ENCODE measurements around the gene ARMC10.
"Not testable (repeated sequence)": the region's sequence is repeated elsewhere in the genome, so short reads cannot be mapped to it uniquely, and the experiment has no call there.

Gene ARMC10

GRCh38 chr7:103074519-103075336, at the start of gene ARMC10, which contains the start of gene FBXL13:
TSS of gene ARMC10 (plus strand) at chr7:103075140. CDS start at chr7:103075273, 133 bp downstream.
TSS of gene FBXL13 (minus strand) at chr7:103074796.
- DNase-seq (ENCODE audit: low read depth), result peak; percentile 88

DNA sequence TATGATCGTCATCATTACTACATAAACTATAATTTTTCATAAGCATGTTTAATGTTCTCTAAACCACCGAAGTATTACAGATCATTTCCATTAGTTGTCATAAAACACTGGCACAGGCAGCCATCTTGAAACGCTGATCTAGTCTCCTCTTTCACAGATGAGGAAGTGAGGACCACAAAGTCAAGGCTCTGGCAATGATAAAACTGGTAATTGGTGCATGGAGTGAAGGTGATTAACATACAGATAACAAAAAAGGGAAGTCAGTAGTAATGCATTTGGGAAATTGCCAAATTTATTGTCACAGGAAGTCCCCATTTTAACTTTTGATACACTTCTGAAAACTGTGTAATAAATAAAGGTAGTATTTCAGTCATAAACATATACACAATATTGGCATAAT, 49.6 kb upstream of the ARMC10 start:
- no peak for DNase-seq (ENCODE audit: low read depth)

DNA sequence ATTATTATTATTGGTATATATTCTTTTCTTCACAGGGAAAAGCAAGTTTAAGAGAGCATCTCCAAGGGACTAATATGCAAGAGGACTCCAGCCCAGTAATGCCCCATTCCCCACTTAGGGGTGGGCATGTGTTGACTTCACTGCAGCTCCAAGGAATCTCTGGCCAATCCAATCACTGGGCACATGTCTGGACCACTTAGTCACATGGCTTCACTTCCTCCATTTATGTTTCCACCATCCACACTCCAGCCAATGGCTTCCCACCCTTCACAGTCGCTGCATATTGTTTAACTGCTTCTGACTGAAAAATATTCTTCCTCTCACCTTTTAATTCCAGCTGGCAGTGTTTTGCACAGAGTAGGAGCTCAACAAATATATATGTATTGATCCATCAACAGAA, 43.9 kb upstream of the ARMC10 start:
- DNase-seq (ENCODE audit: low read depth), result no peak

DNA sequence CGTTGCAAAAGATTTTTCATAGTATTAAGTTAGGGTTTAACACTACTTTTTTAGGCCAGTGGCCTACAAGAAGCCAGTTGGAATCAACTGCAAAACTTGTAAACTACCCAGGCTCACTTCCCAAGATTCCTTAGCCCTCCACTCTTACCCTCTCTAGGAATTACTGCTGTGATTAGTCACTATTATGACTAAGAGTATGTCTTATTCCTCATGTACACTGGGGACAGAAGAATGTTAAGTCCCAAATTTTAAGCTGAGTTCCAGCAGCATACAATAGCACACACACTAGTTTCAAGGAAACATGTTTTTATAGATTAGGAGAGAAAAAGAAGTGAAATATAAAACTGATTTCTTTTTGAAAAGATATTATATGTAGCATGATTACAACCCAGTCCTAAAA, 43.2 kb upstream of the ARMC10 start:
- no peak for DNase-seq (ENCODE audit: low read depth)

DNA sequence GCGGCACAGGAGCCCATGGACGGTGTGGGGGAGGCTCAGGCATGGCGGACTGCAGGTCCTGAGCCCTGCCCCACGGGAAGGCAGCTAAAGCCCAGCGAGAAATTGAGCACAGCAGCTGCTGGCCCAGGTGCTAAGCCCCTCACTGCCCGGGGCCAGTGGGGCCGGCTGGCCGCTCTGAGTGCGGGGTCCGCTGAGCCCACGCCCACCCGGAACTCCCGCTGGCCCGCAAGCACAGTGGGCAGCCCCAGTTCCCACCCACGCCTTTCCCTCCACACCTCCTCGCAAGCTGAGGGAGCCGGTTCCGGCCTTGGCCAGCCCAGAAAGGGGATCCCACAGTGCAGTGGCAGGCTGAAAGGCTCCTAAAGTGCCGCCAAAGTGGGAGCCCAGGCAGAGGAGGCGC, 40.6 kb upstream of the ARMC10 start:
- DNase-seq (ENCODE audit: low read depth), result not testable (repeated sequence)

GRCh38 chr7:103037476-103037822, 37.5 kb upstream of the ARMC10 start:
- DNase-seq (ENCODE audit: low read depth), result no peak

DNA sequence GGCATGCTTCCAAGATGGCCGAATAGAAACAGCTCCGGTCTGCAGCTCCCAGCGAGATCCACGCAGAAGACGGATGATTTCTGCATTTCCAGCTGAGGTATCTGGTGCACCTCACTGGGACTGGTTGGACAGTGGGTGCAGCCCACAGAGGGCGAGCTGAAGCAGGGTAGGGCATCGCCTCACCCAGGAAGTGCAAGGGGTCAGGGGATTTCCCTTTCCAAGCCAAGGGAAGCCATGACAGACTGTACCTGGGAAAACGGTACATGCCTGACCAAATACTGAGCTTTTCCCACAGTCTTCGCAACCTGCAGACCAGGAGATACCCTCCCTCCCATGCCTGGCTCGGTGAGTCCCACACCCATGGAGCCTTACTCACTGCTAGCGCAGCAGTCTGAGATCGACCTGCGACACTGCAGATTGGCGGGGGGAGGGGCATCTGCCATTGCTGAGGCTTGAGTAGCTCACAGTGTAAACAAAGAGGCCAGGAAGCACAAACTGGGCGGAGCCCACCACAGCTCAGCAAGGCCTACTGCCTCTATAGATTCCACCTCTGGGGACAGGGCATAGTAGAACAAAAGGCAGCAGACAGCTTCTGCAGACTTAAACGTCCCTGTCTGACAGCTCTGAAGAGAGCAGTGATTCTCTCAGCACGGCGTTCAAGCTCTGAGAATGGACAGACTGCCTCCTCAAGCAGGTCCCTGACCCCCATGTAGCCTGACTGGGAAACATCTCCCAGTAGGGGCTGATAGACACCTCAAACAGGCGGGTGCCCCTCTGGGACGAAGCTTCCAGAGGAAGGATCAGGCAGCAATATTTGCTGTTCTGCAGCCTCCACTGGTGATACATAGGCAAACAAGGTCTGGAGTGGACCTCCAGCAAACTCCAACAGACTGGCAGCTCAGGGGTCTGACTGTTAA, 36.9 kb upstream of the ARMC10 start:
- DNase-seq (ENCODE audit: low read depth), result not testable (repeated sequence)

DNA sequence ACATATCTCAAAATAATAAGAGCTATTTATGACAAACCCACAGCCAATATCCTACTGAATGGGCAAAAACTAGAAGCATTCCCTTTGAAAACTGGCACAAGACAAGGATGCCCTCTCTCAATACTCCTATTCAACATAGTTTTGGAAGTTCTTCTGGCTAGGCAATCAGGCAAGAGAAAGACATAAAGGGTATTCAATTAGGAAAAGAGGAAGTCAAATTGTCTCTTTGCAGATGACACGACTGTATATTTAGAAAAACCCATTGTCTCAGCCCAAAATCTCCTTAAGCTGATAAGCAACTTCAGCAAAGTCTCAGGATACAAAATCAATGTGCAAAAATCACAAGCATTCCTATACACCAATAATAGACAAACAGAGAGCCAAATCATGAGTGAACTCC, 33.1 kb upstream of the ARMC10 start:
- not testable (repeated sequence) for DNase-seq (ENCODE audit: low read depth)

DNA sequence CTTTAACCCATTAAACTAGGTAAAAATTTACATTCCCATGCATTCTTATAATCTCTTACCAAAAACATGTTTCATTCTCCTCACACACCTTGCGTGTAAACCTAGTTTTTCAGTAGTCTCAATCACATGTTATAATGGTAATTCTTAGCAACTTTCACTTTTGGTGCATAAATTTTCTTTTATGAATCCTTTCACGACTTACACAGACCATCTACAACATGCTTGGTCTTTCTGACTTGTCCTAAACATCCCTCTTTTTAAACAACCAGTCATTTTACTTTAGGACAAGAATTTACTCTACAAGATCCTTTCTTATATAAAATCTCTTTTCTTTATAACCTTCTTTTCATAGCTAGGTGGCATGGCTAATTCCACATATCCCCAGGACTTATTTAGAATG, 26.1 kb upstream of the ARMC10 start:
- DNase-seq (ENCODE audit: low read depth), result no peak

- no peak for DNase-seq (ENCODE audit: low read depth)
These were observed 23.4 kb upstream of the ARMC10 start for GRCh38 chr7:103051519-103051918.

DNA sequence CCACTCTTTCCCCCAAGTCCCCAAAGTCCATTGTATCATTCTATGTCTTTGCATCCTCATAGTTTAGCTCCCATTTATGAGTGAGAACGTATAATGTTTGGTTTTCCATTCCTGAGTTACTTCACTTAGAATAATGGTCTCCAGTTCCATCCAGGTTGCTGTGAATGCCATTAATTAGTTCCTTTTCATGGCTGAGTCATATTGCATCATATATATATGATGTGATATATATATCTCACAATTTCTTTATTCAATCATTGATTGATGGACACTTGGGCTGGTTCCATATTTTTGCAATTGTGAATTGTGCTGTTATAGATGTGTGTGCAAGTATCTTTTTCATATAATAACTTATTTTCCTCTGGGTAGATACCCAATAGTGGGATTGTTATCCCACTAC, 18.9 kb upstream of the ARMC10 start:
- not testable (repeated sequence) for DNase-seq (ENCODE audit: low read depth)

- DNase-seq (ENCODE audit: low read depth), result no peak
These were observed 16.8 kb upstream of the ARMC10 start for GRCh38 chr7:103058122-103058521.

DNA sequence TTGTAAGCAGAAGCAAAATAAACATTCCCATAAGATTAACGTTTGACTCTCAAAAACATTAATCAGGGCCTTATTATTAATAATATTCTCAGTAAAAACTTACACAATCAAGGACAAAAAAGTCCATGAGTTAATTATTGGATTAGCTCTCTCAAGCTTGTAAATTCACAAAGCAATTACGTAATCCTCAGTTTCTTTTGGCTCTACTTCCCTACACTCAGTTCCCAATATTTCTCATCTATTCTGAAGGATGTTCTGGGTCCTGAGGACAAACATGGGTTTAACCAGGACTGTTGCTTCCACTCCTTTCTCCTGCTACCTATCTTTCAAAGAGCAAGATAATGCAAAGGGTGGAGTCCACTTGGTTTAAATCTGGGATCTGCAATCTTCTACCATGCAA, 15.5 kb upstream of the ARMC10 start:
- DNase-seq (ENCODE audit: low read depth), result no peak

GRCh38 chr7:103063895-103064294, 11.0 kb upstream of the ARMC10 start:
- no peak for DNase-seq (ENCODE audit: low read depth)

DNA sequence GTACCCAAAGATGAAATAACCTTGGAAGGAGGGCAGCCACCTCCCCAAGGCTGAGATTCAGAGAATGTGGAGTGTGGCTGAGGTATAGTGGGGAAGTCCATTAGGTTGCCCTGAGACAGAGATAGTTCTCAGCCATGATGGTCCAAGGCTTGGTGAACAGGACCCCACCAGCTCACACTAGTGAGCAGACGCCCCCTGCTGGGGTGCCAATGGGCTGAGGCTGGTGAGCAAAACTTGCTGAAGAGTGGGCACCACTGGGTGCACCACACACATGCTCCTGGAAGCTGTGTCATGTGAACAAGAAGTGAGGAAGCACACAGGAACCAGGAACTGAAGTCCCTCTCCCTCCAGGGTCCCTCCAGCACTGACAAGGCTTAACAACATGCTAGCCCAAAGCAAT, 9.3 kb upstream of the ARMC10 start:
- peak; percentile 20 for DNase-seq (ENCODE audit: low read depth)

- no peak for DNase-seq (ENCODE audit: low read depth)
These were observed 6.2 kb upstream of the ARMC10 start for GRCh38 chr7:103068414-103069403.

DNA sequence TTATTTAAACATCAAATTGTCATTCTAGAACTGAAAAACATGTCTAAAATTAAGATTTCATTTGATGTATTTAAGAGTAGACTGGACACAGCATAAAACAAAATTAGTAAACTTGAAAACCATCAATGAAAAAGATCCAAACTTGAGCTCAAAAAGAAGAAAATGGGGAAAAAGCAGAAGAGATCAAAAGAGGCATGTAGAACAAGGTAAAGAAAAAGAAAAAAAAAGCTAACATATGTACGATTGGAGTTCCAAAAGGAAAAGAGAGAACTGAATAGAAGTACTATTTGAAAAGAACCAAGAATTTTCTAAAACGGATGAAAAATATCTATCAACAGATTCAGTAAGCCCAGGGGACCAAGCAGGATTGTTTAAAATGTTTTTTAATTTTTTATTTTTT, 3.9 kb upstream of the ARMC10 start:
- no peak for DNase-seq (ENCODE audit: low read depth)

GRCh38 chr7:103073989-103074518, 886 bp upstream of the ARMC10 start:
- no peak for DNase-seq (ENCODE audit: low read depth)

DNA sequence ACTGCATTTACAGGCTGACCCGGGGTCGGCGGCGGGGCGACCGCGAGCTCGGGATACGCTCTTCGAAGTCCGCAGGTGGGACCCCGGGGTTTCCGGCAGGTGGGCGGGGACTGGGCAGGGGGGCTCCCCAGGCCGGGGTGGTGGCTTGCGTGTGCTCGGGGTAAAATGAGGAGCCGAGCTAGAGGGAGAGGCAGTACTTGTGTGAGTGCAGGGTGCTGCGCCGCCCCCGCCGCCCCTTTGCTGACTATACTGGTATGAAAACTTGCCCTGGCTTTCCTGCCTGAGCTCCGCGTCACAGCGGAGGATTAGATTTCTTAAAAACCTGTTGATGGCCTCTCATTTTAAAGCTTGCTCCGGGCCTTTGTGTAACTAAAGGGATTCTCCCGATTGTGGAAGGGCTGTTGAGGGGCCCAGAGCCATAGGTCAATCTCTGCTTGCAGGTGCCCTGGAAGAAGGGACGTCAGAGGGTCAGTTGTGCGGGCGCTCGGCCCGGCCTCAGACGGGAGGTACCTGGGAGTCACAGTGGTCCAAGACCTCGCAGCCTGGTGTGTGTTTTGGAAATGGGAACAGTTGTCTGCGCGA, 488 bp downstream of the ARMC10 start:
- DNase-seq (ENCODE audit: low read depth), result peak; percentile 33

GRCh38 chr7:103076764-103077163, 1.8 kb downstream of the ARMC10 start:
- DNase-seq (ENCODE audit: low read depth), result peak; percentile 4

GRCh38 chr7:103077318-103077717, 2.4 kb downstream of the ARMC10 start:
- DNase-seq (ENCODE audit: low read depth), result no peak
